B cell (primary cell): Measurements from ENCODE around the gene TBC1D9B. TPM values are rescaled to one million over a fixed set of nuclear protein-coding genes. Genes with fewer than 3 reads are reported as not detected.

Experiments
- ATAC-seq: fragments of 200-7000 bp; cut with Tn5 transposase; one replicate; pipeline ENCODE4 v1.10.0; 2021; ENCODE audit warnings: low read depth, mild to moderate bottlenecking, moderate number of reproducible peaks, moderate library complexity
- CTCF ChIA-PET: fragments of 350-600 bp; sonication (Branson Sonifier 250); formaldehyde crosslinking; loops from one replicate; lab custom pipeline; 2021; ENCODE audit warnings: antibody characterized with exemption, inconsistent platforms; lab: Charles Lee
- POLR2A ChIA-PET: fragments of 350-600 bp; sonication (Branson Sonifier 250); formaldehyde crosslinking; loops from one replicate; lab custom pipeline; 2021; ENCODE audit warnings: antibody characterized with exemption; lab: Charles Lee
- DNase-seq: peaks from one replicate; pipeline ENCODE4 v3.0.0; 2013
- H2AFZ ChIP-seq: 2 replicates; pipeline ENCODE4 v1.6.1; 2012; ENCODE audit warnings: mild to moderate bottlenecking, low read depth, low read length; ENCODE audit not compliant: insufficient read depth, poor library complexity, severe bottlenecking
- H3K27ac ChIP-seq, 2 donors: 1 replicate in 1 of 2; 2 replicates in 1 of 2; pipeline ENCODE4 v1.5.1; 2012 to 2013; ENCODE audit warnings: low read length in 2 of 2, mild to moderate bottlenecking in 2 of 2, moderate library complexity in 1 of 2
- H3K27me3 ChIP-seq, 4 experiments: fragments of 200-600 bp in 1 of 4; sonication (generic) in 1 of 4; replicated peaks in 1 of 4; 1 replicate in 2 of 4; 2 replicates in 2 of 4; pipeline versions ENCODE4 v1.6.1 to v1.7.0; 2013 to 2016; ENCODE audit warnings: low read length in 3 of 4, mild to moderate bottlenecking in 2 of 4, mixed read lengths in 1 of 4, moderate library complexity in 1 of 4; ENCODE audit not compliant: insufficient read depth in 4 of 4, control insufficient read depth in 3 of 4; ENCODE audit errors: control extremely low read depth in 1 of 4
- H3K36me3 ChIP-seq, 2 experiments: replicated peaks in 1 of 2; 1 replicate in 1 of 2; 2 replicates in 1 of 2; pipeline versions ENCODE4 v1.6.1 to v1.7.1; 2013; ENCODE audit warnings: low read length in 1 of 2; ENCODE audit not compliant: insufficient read depth in 2 of 2, control insufficient read depth in 1 of 2; ENCODE audit errors: control extremely low read depth in 1 of 2, extremely low read depth in 1 of 2
- H3K4me1 ChIP-seq, 2 donors: fragments of 200-600 bp in 1 of 2; sonication (generic) in 1 of 2; 1 replicate in 1 of 2; 2 replicates in 1 of 2; pipeline versions ENCODE4 v1.5.1 to v1.6.1; 2013 to 2017; ENCODE audit warnings: low read length in 2 of 2; ENCODE audit not compliant: control insufficient read depth in 2 of 2, insufficient read depth in 2 of 2
- H3K4me2 ChIP-seq: replicated peaks from 2 replicates; pipeline ENCODE3; 2012; ENCODE audit warnings: mild to moderate bottlenecking, low read depth, low read length; ENCODE audit not compliant: poor library complexity, severe bottlenecking
- H3K4me3 ChIP-seq, 5 experiments: fragments of 200-600 bp in 1 of 5; sonication (generic) in 1 of 5; 1 replicate in 3 of 5; 2 replicates in 2 of 5; pipeline versions ENCODE4 v1.5.1 to v1.7.0; 2011 to 2016; ENCODE audit warnings: low read length in 4 of 5, mild to moderate bottlenecking in 4 of 5, low read depth in 2 of 5, control low read depth in 1 of 5, moderate library complexity in 1 of 5; ENCODE audit not compliant: insufficient read depth in 1 of 5; ENCODE audit errors: control extremely low read depth in 1 of 5, extremely low read depth in 1 of 5
- H3K79me2 ChIP-seq: fragments of 200-600 bp; sonication (generic); one replicate; pipeline ENCODE4 v1.6.0; 2016; ENCODE audit warnings: low read length; ENCODE audit not compliant: control insufficient read depth, insufficient read depth
- H3K9ac ChIP-seq: fragments of 200-600 bp; sonication (generic); 2 replicates; pipeline ENCODE4 v1.6.1; 2017; ENCODE audit warnings: mild to moderate bottlenecking, low read length, moderate library complexity
- H3K9me3 ChIP-seq, 3 donors: one replicate each; pipeline versions ENCODE4 v1.6.1 to v1.7.1; 2013; ENCODE audit warnings: low read length in 2 of 3; ENCODE audit not compliant: control insufficient read depth in 2 of 3, insufficient read depth in 1 of 3; ENCODE audit errors: control extremely low read depth in 1 of 3
- H4K20me1 ChIP-seq: 2 replicates; pipeline ENCODE4 v1.6.0; 2012; ENCODE audit warnings: mild to moderate bottlenecking, low read length; ENCODE audit not compliant: insufficient read depth, control insufficient read depth, poor library complexity, severe bottlenecking
- H3K27ac Mint-ChIP-seq: one replicate; pipeline ENCODE4 v1.8.0; 2021; ENCODE audit warnings: mixed read lengths
- H3K27me3 Mint-ChIP-seq: one replicate; pipeline ENCODE4 v1.8.0; 2021; ENCODE audit warnings: mixed read lengths
- H3K4me1 Mint-ChIP-seq: one replicate; pipeline ENCODE4 v1.8.0; 2021; ENCODE audit warnings: mixed read lengths
- H3K4me3 Mint-ChIP-seq: one replicate; pipeline ENCODE4 v1.8.0; 2021; ENCODE audit warnings: mixed read lengths
- H3K9me3 Mint-ChIP-seq: one replicate; pipeline ENCODE4 v1.8.0; 2022; ENCODE audit warnings: mixed read lengths; ENCODE audit not compliant: insufficient read depth
- CTCF ChIP-seq: fragments of 200-600 bp; IDR thresholded peaks from one replicate; pipeline ENCODE4 v1.8.0; 2022; ENCODE audit warnings: antibody characterized with exemption, mild to moderate bottlenecking
- EZH2 ChIP-seq: IDR thresholded peaks from 2 replicates; pipeline ENCODE4 v1.6.1; 2012; ENCODE audit warnings: borderline replicate concordance, low read depth, mild to moderate bottlenecking, moderate library complexity, low read length; ENCODE audit not compliant: insufficient read depth, poor library complexity, severe bottlenecking
- WGBS: methylation state at CpG from one replicate; pipeline ENCODE4 v1.1.5; 2013; ENCODE audit warnings: missing lambda C conversion rate; ENCODE audit not compliant: insufficient coverage; 5-methylcytosine and 5-hydroxymethylcytosine counted together
- intact Hi-C: fragments of 100-400 bp; cut with micrococcal nuclease; formaldehyde crosslinking; loops from one replicate; pipeline ENCODE4 v1.10.0; 2022
- polyA plus RNA-seq: library from polyadenylated mRNA; depleted of rRNA; stranded (reverse); fragments of >200 nt; gene quantifications from 2 replicates; pipeline ENCODE4 v1.2.3, GENCODE V29; 2012
- total RNA-seq, 2 donors: library from RNA; stranded (reverse); fragments of 120-200 nt in 1 of 2; gene quantifications; 1 replicate in 1 of 2; 2 replicates in 1 of 2; pipeline versions ENCODE4 v1.2.3 to v1.2.4, GENCODE V29; 2013 to 2022

TBC1D9B gene
- total and polyA plus RNA-seq, 2 donors (not counting 1 experiment from before 2014, with no cell fraction given), result 143 to 144 TPM

GRCh38 chr5:179869641-179870402 is 37.9 kb downstream of the TBC1D9B start:
- peaks cover 3% of the 10 kb centered on the region for H3K4me1 Mint-ChIP-seq
- H3K9me3 Mint-ChIP-seq, result no peaks in the 10 kb centered on the region
- no peak overlapping the region for H3K27ac Mint-ChIP-seq
- CTCF ChIA-PET, result interaction anchor here (1.1 kb wide), 1 partner anchor 104 kb away, joined by 3 read pairs; no protein-coding TSS in a partner anchor
- H3K27ac ChIP-seq, result no peak overlapping the region
- ATAC-seq (no peak), DNase-seq (no peak)
- intact Hi-C loops, result no loop called here
- no peaks in the 10 kb centered on the region for H3K79me2 ChIP-seq
- H3K27me3 ChIP-seq, result no peaks in the 10 kb centered on the region
- H3K27me3 Mint-ChIP-seq, result no peaks in the 10 kb centered on the region
- H3K4me3 Mint-ChIP-seq, result no peak overlapping the region
- no peaks in the 10 kb centered on the region for H3K9me3 ChIP-seq
- H2AFZ ChIP-seq, result no peak overlapping the region
- no peak overlapping the region for H3K4me2 ChIP-seq
- H4K20me1 ChIP-seq, result no peaks in the 10 kb centered on the region
- H3K4me3 ChIP-seq, result no peak overlapping the region
- no peaks in the 10 kb centered on the region for H3K4me1 ChIP-seq
- POLR2A ChIA-PET, result interaction anchor here (1.0 kb wide), 1 partner anchor 106 kb away, joined by 3 read pairs; no protein-coding TSS in a partner anchor
- H3K36me3 ChIP-seq, result peaks cover 1 to 55% of the 10 kb centered on the region in 2 experiments
- WGBS, result 98% methylated on average over 15 of the region's 16 CpGs
- no peak overlapping the region for H3K9ac ChIP-seq
- TF ChIP-seq CTCF, result no peak
- TF ChIP-seq EZH2, result no peak

- peaks cover 1 to 52% of the 10 kb centered on the region in 2 experiments for H3K36me3 ChIP-seq
- no peak overlapping the region for H3K4me3 Mint-ChIP-seq
- H3K27me3 ChIP-seq, result no peaks in the 10 kb centered on the region
Observed at GRCh38 chr5:179869101-179869500, 38.6 kb downstream of the TBC1D9B start.

More at GRCh38 chr5:179869101-179869500, 38.6 kb downstream of the TBC1D9B start:
- CTCF ChIA-PET, result interaction anchor here (3.4 kb wide), 1 partner anchor 106 kb away, joined by 13 read pairs; no protein-coding TSS in a partner anchor
- no peak overlapping the region for H3K4me2 ChIP-seq
- H3K9ac ChIP-seq, result no peak overlapping the region
- no peak overlapping the region for H3K27ac ChIP-seq
- no peak overlapping the region for H3K4me3 ChIP-seq
- peaks cover 3% of the 10 kb centered on the region for H3K4me1 Mint-ChIP-seq
- ATAC-seq (no peak), DNase-seq (no peak)
- no peak overlapping the region for H2AFZ ChIP-seq
- H3K79me2 ChIP-seq, result no peaks in the 10 kb centered on the region
- H3K9me3 Mint-ChIP-seq, result no peaks in the 10 kb centered on the region
- H3K27me3 Mint-ChIP-seq, result no peaks in the 10 kb centered on the region
- POLR2A ChIA-PET, result interaction anchor here (0.5 to 1.0 kb wide), 2 partner anchors 106 to 1713 kb away, joined by 3 to 4 read pairs; no protein-coding TSS in a partner anchor
- H3K4me1 ChIP-seq, result no peaks in the 10 kb centered on the region
- intact Hi-C loops, result no loop called here
- WGBS, result 99% methylated on average over 5 of the region's 5 CpGs
- TF ChIP-seq EZH2, result no peak
- H3K9me3 ChIP-seq, result no peaks in the 10 kb centered on the region
- H3K27ac Mint-ChIP-seq, result no peak overlapping the region
- no peaks in the 10 kb centered on the region for H4K20me1 ChIP-seq
